ENCODE data around the gene HEG1. TPM values are rescaled to one million over a fixed set of nuclear protein-coding genes. Genes with fewer than 3 reads are reported as not detected.

The HEG1 gene
- total RNA-seq, 4 donors from 2014 or later, result 13.6 to 22.7 (median 16.8) TPM

DNA sequence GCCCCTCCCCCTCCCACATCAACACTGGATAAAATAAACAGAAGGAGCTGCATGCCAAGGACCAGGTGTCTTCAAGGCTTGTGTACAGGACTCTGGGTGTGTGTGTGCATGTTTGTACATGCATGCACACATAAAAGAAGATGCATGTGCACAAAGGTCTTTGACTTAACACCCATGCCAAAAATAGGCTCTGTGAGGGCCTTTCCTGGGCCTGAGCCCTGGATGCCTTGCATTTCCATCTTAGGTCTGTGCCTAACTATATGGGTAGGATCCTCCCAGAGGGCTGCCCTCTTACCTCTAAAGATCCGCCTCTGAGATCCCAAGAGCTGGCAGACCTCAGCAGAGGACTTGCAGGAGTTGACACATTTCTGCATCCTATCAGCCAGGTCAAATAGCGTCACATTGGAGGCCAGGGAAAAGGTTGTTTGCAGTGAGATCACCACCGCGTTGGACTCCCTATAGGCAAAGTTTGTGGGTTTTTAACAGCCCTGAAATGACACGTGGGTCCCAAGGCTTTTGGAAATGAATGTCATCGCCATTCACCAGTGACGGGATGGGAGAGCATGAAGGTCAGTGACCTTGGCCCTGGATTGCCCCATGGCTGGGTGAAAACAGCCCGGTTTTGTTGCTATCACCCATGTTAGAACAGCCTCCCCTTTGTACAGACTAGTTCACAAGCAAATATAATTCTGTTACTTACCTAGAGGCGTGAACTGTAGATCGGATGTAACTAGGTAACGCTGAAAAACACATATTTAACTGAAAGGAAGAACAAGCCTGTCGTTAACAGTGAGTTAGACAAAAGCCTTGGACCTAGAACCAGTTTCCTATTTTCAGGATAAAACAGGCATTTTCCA, 54.0 kb downstream of the HEG1 start:
- TF ChIP-seq POLR2A (IDR thresholded peaks at IDR 0.05), result no peak
- TF ChIP-seq, protein P1, sequence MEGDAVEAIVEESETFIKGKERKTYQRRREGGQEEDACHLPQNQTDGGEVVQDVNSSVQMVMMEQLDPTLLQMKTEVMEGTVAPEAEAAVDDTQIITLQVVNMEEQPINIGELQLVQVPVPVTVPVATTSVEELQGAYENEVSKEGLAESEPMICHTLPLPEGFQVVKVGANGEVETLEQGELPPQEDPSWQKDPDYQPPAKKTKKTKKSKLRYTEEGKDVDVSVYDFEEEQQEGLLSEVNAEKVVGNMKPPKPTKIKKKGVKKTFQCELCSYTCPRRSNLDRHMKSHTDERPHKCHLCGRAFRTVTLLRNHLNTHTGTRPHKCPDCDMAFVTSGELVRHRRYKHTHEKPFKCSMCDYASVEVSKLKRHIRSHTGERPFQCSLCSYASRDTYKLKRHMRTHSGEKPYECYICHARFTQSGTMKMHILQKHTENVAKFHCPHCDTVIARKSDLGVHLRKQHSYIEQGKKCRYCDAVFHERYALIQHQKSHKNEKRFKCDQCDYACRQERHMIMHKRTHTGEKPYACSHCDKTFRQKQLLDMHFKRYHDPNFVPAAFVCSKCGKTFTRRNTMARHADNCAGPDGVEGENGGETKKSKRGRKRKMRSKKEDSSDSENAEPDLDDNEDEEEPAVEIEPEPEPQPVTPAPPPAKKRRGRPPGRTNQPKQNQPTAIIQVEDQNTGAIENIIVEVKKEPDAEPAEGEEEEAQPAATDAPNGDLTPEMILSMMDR (IDR thresholded peaks at IDR 0.05), result no peak
- 64 to 65% methylated on average over 12 of the region's 12 CpGs for WGBS, 2 donors
- no peak for DNase-seq (ENCODE audit: low spot score in 2 of 2)
- no peak overlapping the region for H3K4me3 ChIP-seq (ENCODE audit: low read depth, poor library complexity, severe bottlenecking)
- intact Hi-C loops (cut with DNase I; ENCODE audit: low total_unique reads), result no loop called here

DNA sequence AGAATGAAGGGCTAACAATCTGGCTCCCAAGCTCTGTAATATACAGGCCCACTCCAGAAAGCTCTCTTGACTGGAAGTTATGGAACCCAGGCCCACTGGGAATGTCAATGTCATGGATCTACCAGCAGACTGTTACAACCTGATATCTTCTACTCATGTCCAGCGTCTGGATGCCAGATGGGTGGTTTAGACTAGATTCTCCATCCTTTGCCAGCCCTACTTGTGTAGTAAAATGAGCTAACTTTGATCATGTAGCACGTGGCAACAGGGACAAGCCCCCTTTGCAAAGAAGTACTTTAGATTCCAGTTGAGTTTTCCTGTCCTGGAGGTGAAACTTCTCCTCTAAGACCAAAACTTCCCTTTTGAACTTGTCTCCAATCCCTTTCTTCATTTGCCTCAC, 55.1 kb downstream of the HEG1 start:
- no peak for TF ChIP-seq POLR2A (IDR thresholded peaks at IDR 0.05)
- TF ChIP-seq, protein P1 (IDR thresholded peaks at IDR 0.05), result no peak
- intact Hi-C loops (cut with DNase I; ENCODE audit: low total_unique reads), result no loop called here
- 65 to 77% methylated on average over 2 of the region's 2 CpGs for WGBS, 2 donors
- H3K4me3 ChIP-seq (ENCODE audit: low read depth, poor library complexity, severe bottlenecking), result no peak overlapping the region
- DNase-seq (ENCODE audit: low spot score in 2 of 2), result no peak

DNA sequence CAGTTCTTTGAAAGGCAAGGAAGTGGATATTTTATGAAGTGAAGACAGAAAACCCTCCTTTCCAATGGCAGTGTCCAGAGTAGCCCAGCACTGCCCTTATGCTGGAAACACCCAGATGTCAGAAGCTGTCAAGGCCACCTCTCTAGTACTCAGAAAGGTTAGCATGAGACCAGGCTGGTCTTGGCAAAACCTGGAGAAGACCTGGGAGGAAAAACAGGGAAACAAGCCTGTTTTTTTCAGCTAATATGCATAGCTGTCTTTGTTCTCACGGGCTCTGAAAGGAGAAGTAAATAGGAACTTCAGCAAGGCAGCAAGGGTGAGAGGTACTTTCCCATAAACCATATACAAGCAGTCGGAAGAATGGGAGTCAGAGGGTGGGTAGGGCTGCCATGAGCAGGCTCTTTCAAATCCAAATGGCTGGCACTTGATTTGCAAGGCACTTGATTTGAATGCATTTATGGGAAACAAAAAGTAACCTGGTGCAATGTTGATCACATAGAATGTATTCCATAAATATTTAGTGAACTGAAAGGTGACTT, 55.8 kb downstream of the HEG1 start:
- 63 to 65% methylated on average over 2 of the region's 2 CpGs for WGBS, 2 donors
- no peak for DNase-seq (ENCODE audit: low spot score in 2 of 2)
- intact Hi-C loops (cut with DNase I; ENCODE audit: low total_unique reads), result loop anchor here (5.0 kb wide), 1 partner anchor 437 kb away; no protein-coding TSS in a partner anchor
- TF ChIP-seq POLR2A (IDR thresholded peaks at IDR 0.05), result no peak
- TF ChIP-seq, protein P1 (IDR thresholded peaks at IDR 0.05), result no peak
- no peak overlapping the region for H3K4me3 ChIP-seq (ENCODE audit: low read depth, poor library complexity, severe bottlenecking)

DNA sequence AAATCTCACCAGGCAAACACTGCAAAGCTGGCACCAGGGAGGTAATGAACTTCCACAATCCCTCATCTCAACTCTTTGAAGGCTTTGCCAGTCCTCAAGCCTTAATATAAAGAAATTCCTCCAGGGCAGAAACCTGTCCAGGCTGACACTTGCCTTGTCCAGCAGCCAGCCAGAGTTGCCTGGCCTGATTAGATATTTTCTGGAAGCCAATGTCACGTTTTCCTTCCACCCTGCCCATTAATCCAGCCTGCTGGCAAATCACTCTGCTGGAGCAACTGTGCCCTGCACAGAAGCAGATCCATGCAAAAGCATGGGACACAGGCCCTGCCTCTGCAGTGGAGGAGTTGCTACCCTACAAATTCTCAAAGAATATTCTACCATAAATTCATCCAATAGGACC, 56.5 kb downstream of the HEG1 start:
- intact Hi-C loops (cut with DNase I; ENCODE audit: low total_unique reads), result loop anchor here (5.0 kb wide), 1 partner anchor 438 kb away; no protein-coding TSS in a partner anchor
- DNase-seq (ENCODE audit: low spot score in 2 of 2), result no peak
- H3K4me3 ChIP-seq (ENCODE audit: low read depth, poor library complexity, severe bottlenecking), result no peak overlapping the region
- 19 to 29% methylated on average over 1 of the region's 1 CpG for WGBS, 2 donors
- TF ChIP-seq, protein P1 (IDR thresholded peaks at IDR 0.05), result no peak
- TF ChIP-seq POLR2A (IDR thresholded peaks at IDR 0.05), result no peak

DNA sequence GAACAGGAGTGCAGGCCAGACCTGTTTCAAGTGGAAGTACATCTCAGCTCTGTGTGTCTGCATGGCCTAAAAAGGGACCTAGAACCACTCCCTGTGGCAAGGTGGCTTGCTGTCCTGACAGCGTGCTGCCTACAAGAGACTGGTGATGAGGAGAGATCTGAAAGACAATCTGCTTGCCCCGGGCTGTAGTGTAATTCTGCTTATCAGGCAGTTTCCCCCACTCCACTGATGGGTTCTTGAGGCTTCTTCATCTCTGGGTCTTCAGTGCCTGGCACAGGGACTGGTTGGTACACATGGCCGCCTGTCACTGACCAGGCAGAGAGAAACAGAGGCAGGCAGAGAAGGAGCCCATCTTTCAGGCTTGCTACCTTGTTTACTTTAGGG, 57.6 kb downstream of the HEG1 start:
- no peak overlapping the region for H3K4me3 ChIP-seq (ENCODE audit: low read depth, poor library complexity, severe bottlenecking)
- no peak for DNase-seq (ENCODE audit: low spot score in 2 of 2)
- TF ChIP-seq, protein P1 (IDR thresholded peaks at IDR 0.05), result no peak
- no peak for TF ChIP-seq POLR2A (IDR thresholded peaks at IDR 0.05)
- intact Hi-C loops (cut with DNase I; ENCODE audit: low total_unique reads), result loop anchor here (5.0 kb wide), 1 partner anchor 439 kb away; no protein-coding TSS in a partner anchor
- 94 to 97% methylated on average over 3 of the region's 3 CpGs for WGBS, 2 donors

Data from lower leg skin (tissue), 4 donors.